NCI-H1092 (cell line): ENCODE measurements around the gene DLX5.
"Not testable (repeated sequence)": the region's sequence is repeated elsewhere in the genome, so short reads cannot be mapped to it uniquely, and the experiment has no call there.

Experiments
- DNase-seq: peaks from one replicate; lab custom pipeline; 2025; lab: John Stamatoyannopoulos, UW

Gene DLX5

DNA sequence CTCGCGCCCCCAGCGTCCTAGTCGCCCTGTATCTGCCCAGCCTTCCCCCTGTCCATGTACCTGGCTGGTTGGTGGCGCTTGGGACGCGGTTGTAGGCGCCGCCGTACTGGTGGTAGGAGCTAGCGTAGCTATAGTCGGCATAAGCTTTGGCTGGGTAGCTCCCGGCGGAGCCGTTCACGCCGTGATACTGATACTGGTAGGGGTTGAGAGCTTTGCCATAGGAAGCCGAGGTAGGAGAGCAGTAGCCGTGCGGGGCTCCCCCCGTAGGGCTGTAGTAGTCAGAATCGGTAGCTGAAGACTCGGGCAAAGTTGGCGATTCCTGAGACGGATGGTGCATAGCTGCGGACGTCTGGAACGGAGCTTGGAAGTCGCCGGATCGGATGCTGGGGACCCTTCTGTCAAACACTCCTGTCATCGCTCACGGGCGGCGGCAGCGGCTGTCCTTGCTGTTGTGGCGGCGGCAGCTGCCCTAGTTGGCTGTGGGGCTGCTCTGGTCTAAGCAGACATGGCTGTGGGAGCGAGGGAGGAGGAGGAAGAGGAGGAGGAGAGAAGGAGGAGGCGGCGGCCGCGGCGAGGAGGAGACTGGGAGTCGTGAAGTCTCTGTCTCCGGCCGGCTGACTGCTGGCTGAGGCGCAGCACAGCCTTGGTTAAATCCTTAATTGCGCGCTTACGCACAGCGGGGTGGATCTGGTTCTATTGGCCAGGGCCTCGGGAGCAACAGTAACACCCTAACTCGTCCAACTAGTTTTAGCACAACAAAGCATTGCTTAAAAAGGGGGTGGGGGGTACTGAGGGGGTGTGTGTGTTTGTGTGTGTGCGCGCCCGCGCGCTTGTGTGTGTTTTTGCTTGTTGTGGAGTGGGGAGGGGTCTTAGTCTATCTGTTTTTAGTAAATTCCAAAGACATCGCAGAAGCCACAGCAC lies at the start of gene DLX5:
Gene DLX5, minus strand, starts transcription at position 623 of the 921 bp plus-strand sequence. Its CDS starts 208 bp downstream, at position 415.
- peak; percentile 69 for DNase-seq

DNA sequence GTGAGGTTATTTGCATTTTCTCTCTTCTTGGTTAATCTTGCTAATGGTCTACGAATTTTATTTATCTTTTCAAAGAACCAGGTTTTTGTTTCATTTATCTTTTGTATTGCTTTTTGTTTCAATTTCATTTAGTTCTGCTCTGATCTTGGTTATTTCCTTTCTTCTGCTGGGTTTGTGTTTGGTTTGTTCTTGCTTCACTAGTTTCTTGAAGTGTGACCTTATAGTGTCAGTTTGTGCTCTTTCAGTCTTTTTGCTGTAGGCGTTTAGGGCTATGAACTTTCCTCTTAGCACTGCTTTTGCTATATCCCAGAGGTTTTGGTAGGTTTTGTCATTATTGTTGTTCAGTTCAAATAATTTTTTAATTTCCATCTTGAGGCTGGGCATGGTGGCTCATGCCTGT lies 47.4 kb upstream of the DLX5 start:
- DNase-seq: not testable (repeated sequence)

DNA sequence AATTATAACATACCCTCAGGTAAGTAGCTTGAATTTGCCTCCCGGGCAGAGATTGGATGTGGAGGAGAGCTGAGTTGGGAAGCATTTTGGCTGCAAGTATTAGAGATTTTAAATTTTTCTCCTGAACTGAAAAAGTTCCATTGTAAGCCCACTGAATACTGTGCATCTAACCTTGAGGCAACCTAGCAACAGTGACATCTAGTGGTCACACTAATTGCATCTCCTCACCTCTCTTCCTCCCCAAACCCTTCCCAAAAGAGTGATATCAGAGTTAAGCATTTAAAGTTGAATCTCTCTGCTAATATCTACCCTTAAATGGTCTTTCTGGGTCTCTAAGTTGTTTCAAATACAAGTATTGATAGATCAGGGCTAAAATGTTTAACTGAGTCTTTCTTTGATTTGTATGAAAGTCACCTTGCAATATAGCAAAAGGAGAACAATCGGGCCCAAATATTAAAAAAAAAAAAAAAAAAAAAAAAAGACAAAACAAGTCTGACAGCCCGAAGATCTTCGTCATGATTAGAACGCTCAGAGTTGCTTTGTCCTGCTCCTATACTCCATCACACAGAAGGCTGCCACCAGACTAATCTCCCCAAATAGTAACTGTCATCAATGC lies 40.4 kb upstream of the DLX5 start:
- DNase-seq: peak; percentile 64

DNA sequence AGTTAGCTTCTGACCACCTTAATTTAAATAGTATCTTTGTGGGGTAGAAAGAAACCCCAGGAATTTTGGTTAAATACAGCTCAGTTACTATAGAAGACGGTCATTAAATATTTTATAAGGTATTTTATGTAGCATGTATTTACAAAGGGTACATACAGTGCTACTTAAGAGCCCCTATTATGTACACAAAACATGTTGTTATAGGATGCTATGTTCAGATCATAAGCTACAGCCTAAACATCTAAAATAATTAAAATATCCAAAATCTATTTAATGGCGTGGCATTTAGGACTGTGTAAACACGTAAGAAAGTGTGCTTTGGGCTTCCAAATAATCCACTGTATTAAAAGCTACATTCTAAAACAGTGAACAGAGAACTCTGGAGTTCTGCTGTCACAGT lies 39.4 kb upstream of the DLX5 start:
- no peak for DNase-seq

DNA sequence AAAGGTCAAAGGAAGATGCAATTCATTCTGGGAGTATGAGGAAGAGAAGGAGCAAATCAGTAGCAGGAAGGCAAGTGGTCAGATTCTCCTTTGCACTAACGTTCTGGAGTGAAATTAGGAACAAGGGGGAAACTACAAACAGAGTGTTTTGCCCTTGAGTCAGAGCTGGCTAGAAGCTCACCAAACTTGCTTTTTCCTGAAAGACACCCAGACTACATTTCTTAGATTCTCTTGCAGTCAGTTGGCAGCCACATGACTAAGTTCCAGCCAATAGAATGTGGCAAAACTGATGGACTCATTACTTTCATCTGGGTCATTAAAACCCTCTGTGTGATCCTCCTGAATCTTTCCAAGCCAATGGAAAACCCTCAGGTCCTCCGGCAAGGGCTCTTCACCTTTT lies 18.6 kb upstream of the DLX5 start:
- DNase-seq: no peak

DNA sequence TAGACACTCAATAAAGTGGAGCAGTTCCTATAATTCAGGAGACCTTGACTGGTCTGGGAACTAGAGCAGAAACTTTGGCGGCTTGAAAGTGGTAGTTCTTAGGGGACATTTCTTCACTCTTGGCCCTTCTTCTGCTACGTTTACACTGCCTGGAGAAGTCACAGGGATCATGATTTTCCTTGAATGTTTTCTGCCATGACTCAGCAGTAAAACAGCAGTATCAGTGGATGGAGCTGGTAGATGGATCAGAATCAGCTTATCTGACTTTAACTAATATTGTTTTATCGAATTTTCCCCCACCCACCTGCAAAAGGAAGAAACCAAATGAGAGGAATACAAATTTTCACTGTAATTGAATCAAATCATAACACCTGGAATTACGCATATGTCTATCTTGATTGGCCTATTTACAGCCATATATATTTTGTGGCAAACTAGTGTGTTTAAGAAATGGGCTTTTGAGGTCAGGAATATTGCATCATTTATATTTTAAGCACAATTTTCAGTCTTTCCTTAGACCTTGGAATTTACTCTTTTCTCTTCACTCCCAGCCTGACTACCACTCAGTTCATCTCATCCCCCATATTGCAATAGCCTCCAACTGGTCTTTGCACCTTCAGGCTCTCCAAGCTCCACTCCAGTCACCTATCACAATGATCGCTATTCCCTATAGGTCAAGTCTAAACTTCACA lies 14.9 kb upstream of the DLX5 start:
- no peak for DNase-seq

DNA sequence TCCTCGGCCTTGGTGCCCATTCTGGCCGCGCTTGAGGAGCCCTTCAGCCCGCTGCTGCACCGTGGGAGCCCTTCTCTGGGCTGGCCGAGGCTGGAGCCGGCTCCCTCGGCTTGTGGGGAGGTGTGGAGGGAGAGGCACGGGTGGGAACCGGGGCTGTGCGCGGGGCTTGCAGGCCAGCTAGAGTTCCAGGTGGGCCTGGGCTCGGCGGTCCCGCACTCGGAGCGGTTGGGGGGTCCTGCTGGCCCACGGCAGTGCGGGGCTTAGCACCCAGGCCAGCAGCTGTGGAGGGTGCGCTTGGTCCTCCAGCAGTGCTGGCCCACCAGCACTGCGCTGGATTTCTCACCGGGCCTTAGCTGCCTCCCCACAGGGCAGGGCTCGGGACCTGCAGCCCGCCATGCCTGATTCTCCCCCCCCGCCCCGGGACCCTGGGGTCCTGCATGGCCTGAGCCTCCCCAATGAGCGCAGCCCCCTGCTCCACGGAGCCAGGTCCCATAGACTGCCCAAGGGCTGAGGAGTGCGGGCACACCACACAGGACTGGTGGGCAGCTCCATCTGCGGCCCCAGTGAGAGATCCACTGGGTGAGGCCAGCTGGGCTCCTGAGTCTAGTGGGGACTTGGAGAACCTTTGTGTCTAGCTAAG lies 9.7 kb upstream of the DLX5 start:
- not testable (repeated sequence) for DNase-seq

DNA sequence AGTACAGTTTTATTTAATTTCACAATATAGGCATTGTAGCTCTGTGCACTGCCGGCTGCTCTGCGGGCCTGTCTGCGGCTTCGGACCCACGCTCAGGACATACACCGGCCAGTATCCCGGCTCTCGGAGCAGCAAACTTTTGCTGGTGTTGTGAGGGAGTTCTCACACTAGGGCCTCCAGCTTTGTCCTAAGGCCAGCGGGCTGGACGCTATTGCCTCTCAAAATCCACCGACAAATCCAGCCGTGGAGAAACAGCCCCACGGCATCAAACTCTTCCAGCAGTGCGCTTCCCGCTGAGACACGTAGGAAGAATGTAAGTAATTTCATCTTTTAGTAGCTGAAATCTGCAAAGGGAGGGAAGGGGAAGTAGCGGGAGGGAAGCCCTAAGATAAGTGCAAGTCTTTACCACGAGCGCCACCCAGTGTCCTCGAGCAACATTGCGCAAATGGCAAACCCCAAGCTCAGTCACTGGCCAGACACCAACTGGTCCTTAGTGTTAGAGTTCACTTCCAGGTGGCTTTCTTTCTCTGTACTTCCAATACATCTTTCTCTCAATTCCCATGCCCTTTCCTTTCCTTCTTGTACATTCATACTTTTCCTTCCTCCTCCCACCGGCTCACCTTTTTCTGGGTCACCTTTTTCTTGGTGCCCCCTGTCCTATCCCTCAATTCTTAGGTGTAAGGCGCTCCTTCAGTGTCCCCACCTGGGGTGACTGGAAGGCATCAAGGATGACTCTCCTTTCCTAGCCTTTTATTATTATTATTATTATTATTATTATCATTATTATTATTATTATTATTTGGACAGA lies 3.0 kb upstream of the DLX5 start:
- DNase-seq: peak; percentile 75

DNA sequence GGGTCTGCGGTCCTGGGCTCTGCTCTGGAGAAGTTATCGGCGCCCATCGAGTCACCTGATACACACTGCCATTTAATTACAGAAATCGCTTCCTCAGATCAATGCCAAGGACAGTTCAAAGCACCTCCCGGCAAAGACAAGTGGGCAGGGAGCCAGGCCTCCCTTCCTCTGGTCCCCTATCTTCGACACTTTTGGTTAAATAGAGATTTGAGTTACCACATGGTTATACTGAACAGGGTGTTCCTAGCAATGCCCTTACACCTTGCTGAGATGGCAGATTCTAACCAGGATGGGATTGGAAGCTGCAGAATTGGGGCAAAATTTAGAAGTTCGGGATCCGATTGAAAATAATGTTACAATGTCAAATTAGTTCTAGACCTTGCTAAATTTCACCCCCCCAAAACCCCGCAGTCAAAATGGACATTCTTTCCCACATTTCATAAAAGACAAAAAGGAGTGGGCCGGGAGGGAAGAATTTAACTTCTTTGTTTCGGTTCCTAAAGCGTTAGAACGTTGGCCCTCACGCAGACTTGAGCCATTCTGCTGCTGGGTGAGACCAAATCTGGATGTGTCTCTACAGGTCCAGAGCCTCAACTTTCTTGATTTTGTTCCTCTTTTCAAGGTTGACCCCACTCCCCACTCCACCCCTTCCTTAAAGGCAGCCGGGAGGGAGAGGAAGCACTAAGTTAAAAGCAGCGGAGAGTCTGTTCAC lies 2.2 kb upstream of the DLX5 start:
- no peak for DNase-seq

DNA sequence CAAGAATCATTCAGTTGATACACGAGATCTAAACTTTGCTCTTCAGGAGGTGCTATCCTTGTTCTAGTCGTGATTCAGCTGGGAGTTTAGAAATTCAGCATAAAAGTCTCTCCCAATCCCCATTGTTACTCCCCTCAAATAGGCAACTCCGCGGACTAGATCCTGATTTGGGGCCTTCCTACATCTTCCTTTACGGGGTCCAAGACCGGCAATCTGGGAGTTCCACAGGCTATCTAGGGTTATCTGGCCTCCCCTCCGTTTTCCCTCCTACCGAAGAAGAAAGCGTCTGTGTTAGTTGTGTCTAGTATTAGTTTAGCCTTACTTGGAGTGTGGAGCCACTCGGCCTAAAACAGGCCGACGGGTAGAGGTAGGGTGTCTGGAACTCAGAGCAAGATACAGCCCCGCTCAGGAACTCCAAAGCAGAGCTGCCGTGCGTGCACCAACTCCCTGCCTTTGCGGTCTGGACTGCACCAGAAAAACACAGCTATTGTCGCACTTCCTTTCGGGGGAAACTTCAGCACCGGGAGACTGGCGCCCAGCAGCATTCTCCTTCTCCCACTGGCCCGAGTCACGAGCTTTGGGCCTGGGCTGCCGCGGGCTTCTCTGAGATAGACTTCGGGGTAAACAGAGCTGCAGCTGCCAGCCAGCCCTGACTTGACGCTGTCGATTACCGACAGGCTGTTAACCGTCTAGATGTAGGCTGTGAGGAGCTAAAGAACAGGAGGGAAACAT lies 1.5 kb upstream of the DLX5 start:
- no peak for DNase-seq

DNA sequence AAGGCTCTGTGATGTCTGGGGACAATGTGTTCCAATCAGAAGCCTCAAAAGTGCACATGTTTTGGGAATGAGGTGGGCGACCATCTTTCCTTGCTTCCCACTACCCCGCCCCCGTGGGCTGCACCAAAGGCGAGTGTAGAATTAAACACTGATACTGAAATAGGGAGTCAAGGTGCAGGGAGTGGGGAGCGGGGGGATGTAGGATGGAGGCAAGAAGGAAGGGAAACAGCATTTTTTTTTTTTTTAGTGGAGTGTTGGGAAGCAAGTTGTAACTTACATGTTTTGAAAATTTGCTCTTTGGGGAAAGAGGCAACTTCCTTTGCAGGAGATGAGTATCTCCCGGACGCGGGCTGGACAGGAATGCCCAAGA lies 484 bp upstream of the DLX5 start:
- no peak for DNase-seq

DNA sequence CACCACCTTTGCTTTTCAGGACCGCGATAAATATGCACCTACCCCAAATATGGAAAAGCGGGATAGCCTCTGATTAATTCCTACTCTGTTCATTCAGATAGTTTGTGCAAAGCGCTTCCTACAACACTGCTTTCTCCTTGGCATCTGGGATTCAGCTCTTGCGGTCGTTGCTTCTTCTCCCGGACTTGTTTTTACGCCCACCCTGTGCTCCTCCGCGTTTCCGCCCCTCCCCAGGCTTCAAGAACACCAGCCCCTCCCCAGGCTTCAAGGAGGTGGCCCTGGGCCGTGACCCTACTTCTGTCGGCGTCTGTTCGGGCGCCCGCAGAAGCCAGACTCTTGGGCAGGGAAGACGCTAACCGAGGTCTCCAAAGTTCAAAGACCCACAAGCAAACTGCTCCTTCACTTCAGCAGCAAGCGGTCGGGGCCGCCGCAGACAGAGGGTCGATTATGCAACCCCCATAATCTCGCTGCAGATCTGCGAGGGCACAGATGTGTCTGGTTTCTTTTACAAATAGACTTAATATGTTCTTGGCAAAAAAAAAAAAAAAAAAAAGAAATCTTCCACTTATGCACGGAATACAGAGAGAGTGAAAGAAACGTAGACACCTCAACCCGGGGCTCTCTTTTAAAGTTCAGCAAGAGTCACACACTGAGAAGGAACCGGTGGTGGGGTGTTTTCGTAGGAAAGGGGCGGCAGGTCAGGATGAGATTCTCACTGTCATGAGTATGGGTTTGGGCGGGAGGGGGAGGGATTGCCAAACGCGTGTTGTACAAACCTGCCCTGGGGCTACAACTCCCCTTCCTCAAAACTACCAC lies 1.9 kb downstream of the DLX5 start:
- DNase-seq: no peak

DNA sequence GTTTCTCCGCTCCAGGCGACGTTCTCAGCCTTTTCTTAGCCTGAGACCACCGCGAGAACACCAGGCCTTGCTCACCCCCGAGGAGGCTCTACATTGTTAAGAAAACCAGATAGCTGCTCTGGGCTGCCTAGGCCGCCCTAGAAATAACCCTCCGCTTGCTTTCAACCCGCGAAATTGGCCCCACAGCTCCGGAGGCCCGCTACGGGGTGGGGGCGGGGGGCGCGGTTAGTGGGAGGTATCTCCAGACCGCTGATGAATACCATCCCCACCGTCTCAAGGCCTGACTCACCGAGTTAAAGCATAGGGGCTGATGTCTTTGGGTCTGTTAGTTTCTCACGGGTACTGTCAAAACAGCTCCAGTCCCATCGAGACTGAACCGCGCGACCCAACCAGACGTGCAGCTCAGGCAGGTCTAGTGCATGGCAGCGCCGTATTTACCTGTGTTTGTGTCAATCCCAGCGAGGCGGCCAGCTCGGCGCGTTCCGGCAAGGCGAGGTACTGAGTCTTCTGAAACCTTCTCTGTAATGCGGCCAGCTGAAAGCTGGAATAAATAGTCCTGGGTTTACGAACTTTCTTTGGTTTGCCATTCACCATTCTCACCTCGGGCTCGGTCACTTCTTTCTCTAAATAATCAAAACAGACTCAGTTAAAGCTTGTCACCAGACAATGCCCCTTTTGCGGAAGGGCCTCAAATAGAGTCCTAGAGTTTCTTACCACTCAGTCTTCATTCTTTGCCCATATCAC lies 2.7 kb downstream of the DLX5 start:
- DNase-seq: no peak

DNA sequence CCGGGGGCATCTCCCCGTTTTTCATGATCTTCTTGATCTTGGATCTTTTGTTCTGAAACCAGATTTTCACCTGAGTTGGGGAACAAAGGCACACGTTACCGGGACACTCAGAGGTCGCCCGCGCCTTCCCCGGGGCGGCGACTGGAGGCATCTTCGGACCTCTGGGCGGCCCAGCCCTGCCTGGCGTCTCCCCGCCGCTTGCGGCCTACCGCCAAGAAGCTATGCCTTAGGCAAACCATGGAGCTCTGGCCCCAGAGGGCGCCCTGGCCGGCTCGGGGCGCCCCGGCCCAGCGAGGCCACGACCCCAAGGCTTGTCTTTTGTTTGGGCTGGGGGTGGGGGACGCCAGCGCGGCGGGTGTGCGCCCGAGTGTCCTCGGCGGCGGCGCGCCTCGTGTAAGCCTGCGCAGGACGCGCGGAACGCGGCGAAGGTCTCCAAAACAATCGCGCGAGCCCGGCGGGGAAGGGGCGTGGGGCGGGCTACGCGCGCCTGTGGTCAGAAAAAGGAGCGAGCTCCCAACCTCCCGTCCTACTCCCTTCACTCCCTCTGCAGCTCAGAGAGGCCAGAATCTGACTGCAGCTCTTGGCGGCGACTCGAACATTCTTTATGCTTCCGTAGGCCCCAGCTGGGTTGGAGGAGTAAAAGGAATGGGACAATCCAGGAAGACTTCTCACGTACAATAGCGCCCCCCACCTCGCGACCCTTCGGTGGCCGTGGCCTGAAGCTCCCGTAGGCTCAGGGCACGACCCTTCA lies 3.5 kb downstream of the DLX5 start:
- no peak for DNase-seq

DNA sequence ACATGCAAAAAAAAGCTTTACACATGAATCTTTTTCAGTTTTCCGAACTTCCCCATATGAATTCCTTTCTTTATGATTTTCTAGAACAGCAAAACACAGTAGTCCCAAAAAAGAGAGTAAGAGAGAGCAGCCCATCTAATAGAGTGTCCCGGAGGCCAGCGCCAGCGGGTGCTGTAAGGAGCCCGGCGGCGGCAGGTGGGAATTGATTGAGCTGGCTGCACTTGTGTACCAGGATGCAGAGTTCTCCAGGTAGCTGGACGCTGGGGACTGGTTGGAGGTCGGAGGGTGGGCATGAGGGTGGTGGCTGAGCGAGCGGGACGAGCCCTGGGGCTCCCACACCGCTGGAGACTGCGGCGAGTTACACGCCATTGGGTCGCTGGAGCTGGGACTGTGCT lies 4.0 kb downstream of the DLX5 start:
- no peak for DNase-seq

DNA sequence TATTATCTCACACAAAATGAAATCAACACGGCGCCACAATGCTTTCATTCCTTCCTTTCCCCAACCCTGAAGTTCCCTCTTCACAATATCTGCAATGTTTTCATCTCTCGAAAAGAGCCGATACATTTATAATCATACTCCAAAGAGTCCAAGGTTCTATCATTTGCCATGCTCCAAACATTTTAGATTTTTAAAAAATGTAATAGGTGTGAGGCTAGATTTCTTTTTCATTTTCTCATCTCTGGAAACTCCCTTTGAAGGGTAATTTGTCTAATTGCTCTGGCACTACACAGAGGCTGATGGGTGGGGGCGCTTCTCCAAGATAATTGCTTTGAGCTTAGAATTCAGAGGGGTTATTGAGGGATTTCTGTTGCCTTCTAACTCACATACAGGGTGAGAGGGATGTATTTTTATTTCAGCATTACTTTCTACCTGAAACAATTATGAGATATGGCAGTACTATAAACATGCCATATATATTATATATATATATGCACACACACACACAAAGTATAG lies 4.9 kb downstream of the DLX5 start:
- no peak for DNase-seq

DNA sequence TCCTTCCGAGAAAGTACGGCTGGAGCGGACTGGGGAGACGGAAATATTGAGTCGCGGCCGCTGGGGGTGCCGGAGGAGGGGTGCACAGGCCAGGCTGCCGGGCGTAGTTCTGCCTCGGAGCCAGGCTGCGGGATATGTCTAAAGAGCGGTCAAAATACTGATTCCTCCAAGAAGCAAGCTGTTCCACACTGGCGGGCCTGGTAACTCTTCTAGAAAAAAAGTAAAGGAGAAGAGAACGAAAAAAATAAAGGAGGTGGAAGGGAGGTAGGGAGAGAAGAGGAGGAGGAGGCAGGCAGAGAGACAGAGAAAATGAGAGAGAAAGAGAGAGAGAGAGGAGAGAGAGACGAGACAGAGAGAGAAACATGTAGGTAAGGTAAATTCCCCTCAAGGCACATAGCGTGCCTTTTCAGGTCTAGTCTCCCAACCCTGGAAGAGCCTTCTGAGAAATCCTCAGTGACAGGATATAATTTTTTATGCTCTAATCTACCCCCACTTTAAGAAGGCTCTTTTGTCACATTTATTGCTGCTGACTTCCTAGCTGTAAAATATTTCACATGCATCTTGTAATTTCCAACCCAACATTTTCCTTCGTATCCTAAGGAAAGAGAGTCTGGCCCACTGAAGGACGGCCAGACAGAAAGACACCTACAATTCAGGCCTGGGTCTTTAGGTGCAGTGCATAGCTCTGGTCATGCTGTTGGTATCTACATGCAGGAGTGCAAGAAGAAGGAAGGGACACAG lies 5.7 kb downstream of the DLX5 start:
- no peak for DNase-seq
